ENCODE data around the gene C18orf54. TPM values are rescaled to one million over a fixed set of nuclear protein-coding genes. Genes with fewer than 3 reads are reported as not detected.

C18orf54 gene
- total and polyA plus RNA-seq, 2 donors (not counting 1 experiment from before 2014, with no cell fraction given) = 0.60 to 4.8 TPM

DNA sequence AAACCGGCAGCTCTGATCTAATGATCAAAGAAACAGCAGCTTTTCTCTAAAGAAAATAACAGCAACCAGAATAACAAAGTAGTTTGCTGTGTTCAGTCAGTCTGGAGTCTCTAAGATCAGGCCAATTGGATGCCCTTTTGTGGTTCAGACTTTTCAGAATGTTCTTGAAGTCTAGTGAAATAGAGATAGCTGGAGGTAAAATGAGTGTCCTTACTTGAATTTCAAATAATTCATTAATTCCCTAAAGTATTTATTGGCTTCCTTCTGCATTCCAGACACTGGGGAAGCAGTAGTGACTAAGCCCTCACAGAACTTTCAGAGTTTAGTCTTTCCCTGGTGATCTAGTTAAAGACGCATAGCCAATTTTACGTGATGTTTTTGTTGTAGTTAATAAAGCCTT is 58.7 kb downstream of the C18orf54 start:
- H3K4me3 ChIP-seq (ENCODE audit: control extremely low read depth in 1 of 5, extremely low read depth in 1 of 5, insufficient read depth in 1 of 5, low read depth in 2 of 5, low read length in 4 of 5) = no peak overlapping the region
- H3K4me1 ChIP-seq (ENCODE audit: control insufficient read depth in 2 of 2, insufficient read depth in 2 of 2, low read length in 2 of 2) = no peaks in the 10 kb centered on the region
- intact Hi-C loops (cut with micrococcal nuclease) = no loop called here
- TF ChIP-seq EZH2 (IDR thresholded peaks at IDR 0.05; ENCODE audit: borderline replicate concordance, insufficient read depth, low read depth, low read length, poor library complexity, severe bottlenecking) (no peak), CTCF (IDR thresholded peaks at IDR 0.05) (no peak)
- no peaks in the 10 kb centered on the region for H3K4me1 Mint-ChIP-seq
- H3K9me3 ChIP-seq (ENCODE audit: control extremely low read depth in 1 of 3, control insufficient read depth in 2 of 3, insufficient read depth in 1 of 3, low read length in 2 of 3) = no peaks in the 10 kb centered on the region
- no CpG with 5 or more reads among the region's 3 CpGs for WGBS (ENCODE audit: insufficient coverage)
- no peak overlapping the region for H3K4me2 ChIP-seq (replicated peaks; ENCODE audit: low read depth, low read length, poor library complexity, severe bottlenecking)
- no peaks in the 10 kb centered on the region for H3K79me2 ChIP-seq (ENCODE audit: control insufficient read depth, insufficient read depth, low read length)
- H3K27ac Mint-ChIP-seq = no peak overlapping the region
- CTCF ChIA-PET = no interaction called here
- POLR2A ChIA-PET = no interaction called here
- H3K27ac ChIP-seq (ENCODE audit: low read length in 2 of 2) = no peak overlapping the region
- no peaks in the 10 kb centered on the region for H3K36me3 ChIP-seq (replicated peaks in 1 of 2; ENCODE audit: control extremely low read depth in 1 of 2, control insufficient read depth in 1 of 2, extremely low read depth in 1 of 2, insufficient read depth in 2 of 2, low read length in 1 of 2)
- H3K9me3 Mint-ChIP-seq (ENCODE audit: insufficient read depth) = no peaks in the 10 kb centered on the region
- no peak for DNase-seq
- peaks cover 46% of the 10 kb centered on the region for H3K27me3 Mint-ChIP-seq
- H2AFZ ChIP-seq (ENCODE audit: insufficient read depth, low read depth, low read length, poor library complexity, severe bottlenecking) = no peak overlapping the region
- no peak overlapping the region for H3K4me3 Mint-ChIP-seq
- peaks cover 0 to 11% (median 2%) of the 10 kb centered on the region in 4 experiments for H3K27me3 ChIP-seq (replicated peaks in 1 of 4; ENCODE audit: control extremely low read depth in 1 of 4, control insufficient read depth in 3 of 4, insufficient read depth in 4 of 4, low read length in 3 of 4)
- no peaks in the 10 kb centered on the region for H4K20me1 ChIP-seq (ENCODE audit: control insufficient read depth, insufficient read depth, low read length, poor library complexity, severe bottlenecking)
- no peak overlapping the region for H3K9ac ChIP-seq (ENCODE audit: low read length)
- no peak for ATAC-seq (ENCODE audit: low read depth)

GRCh38 chr18:54423831-54424230 is 66.1 kb downstream of the C18orf54 start:
- H3K4me1 Mint-ChIP-seq = no peaks in the 10 kb centered on the region
- Histone ChIP-seq H3K4me1 (ENCODE audit: control insufficient read depth in 2 of 2, insufficient read depth in 2 of 2, low read length in 2 of 2) (no peaks in the 10 kb centered on the region), H4K20me1 (ENCODE audit: control insufficient read depth, insufficient read depth, low read length, poor library complexity, severe bottlenecking) (no peaks in the 10 kb centered on the region), H2AFZ (ENCODE audit: insufficient read depth, low read depth, low read length, poor library complexity, severe bottlenecking) (no peak overlapping the region), H3K9me3 (ENCODE audit: control extremely low read depth in 1 of 3, control insufficient read depth in 2 of 3, insufficient read depth in 1 of 3, low read length in 2 of 3) (no peaks in the 10 kb centered on the region), H3K4me3 (ENCODE audit: control extremely low read depth in 1 of 5, extremely low read depth in 1 of 5, insufficient read depth in 1 of 5, low read depth in 2 of 5, low read length in 4 of 5) (no peak overlapping the region), H3K27ac (ENCODE audit: low read length in 2 of 2) (no peak overlapping the region), H3K27me3 (replicated peaks in 1 of 4; ENCODE audit: control extremely low read depth in 1 of 4, control insufficient read depth in 3 of 4, insufficient read depth in 4 of 4, low read length in 3 of 4) (peaks cover 0 to 11% (median 2%) of the 10 kb centered on the region in 4 experiments), H3K9ac (ENCODE audit: low read length) (no peak overlapping the region), H3K36me3 (replicated peaks in 1 of 2; ENCODE audit: control extremely low read depth in 1 of 2, control insufficient read depth in 1 of 2, extremely low read depth in 1 of 2, insufficient read depth in 2 of 2, low read length in 1 of 2) (no peaks in the 10 kb centered on the region), H3K79me2 (ENCODE audit: control insufficient read depth, insufficient read depth, low read length) (no peaks in the 10 kb centered on the region), H3K4me2 (replicated peaks; ENCODE audit: low read depth, low read length, poor library complexity, severe bottlenecking) (no peak overlapping the region)
- DNase-seq = no peak
- WGBS (ENCODE audit: insufficient coverage) = no CpG with 5 or more reads among the region's 2 CpGs
- intact Hi-C loops (cut with micrococcal nuclease) = no loop called here
- ChIA-PET POLR2A (no interaction called here), CTCF (no interaction called here)
- no peaks in the 10 kb centered on the region for H3K9me3 Mint-ChIP-seq (ENCODE audit: insufficient read depth)
- no peak for ATAC-seq (ENCODE audit: low read depth)
- no peak overlapping the region for H3K4me3 Mint-ChIP-seq
- no peak overlapping the region for H3K27ac Mint-ChIP-seq
- peaks cover 27% of the 10 kb centered on the region for H3K27me3 Mint-ChIP-seq
- TF ChIP-seq CTCF (IDR thresholded peaks at IDR 0.05) (no peak), EZH2 (IDR thresholded peaks at IDR 0.05; ENCODE audit: borderline replicate concordance, insufficient read depth, low read depth, low read length, poor library complexity, severe bottlenecking) (no peak)
